Hepatocyte (in vitro differentiated cells): Measurements from ENCODE around the gene COG6. TPM values are rescaled to one million over a fixed set of nuclear protein-coding genes. Genes with fewer than 3 reads are reported as not detected.

Experiments used
- DNase-seq: peaks from one replicate; pipeline ENCODE4 v3.0.0-alpha.2; 2016; ENCODE audit warnings: low spot score
- H2AFZ ChIP-seq: fragments of 200-600 bp; sonication (generic); 2 replicates; pipeline ENCODE4 v1.6.0; 2016; ENCODE audit warnings: antibody characterized with exemption, mild to moderate bottlenecking
- H3K27ac ChIP-seq: fragments of 200-600 bp; sonication (generic); 2 replicates; pipeline ENCODE4 v1.5.1; 2016; ENCODE audit warnings: mild to moderate bottlenecking
- H3K27me3 ChIP-seq: fragments of 200-600 bp; sonication (generic); 2 replicates; pipeline ENCODE4 v1.6.1; 2016
- H3K36me3 ChIP-seq: fragments of 200-600 bp; sonication (generic); replicated peaks from 2 replicates; pipeline ENCODE4 v1.5.1; 2016; ENCODE audit warnings: low read depth; ENCODE audit not compliant: insufficient read depth
- H3K4me1 ChIP-seq: fragments of 200-600 bp; sonication (generic); 2 replicates; pipeline ENCODE4 v1.5.1; 2016; ENCODE audit warnings: mild to moderate bottlenecking, moderate library complexity; ENCODE audit not compliant: insufficient read depth
- H3K4me2 ChIP-seq: fragments of 200-600 bp; sonication (generic); 2 replicates; pipeline ENCODE4 v1.6.0; 2016
- H3K4me3 ChIP-seq: fragments of 200-600 bp; sonication (generic); 2 replicates; pipeline ENCODE4 v1.5.1; 2016; ENCODE audit warnings: mild to moderate bottlenecking
- H3K79me2 ChIP-seq: fragments of 200-600 bp; sonication (generic); 2 replicates; pipeline ENCODE4 v1.6.0; 2017; ENCODE audit warnings: mild to moderate bottlenecking
- H3K9me2 ChIP-seq: fragments of 200-600 bp; sonication (generic); replicated peaks from 2 replicates; pipeline ENCODE4 v1.6.0; 2017; ENCODE audit warnings: mild to moderate bottlenecking; ENCODE audit not compliant: insufficient read depth
- H3K9me3 ChIP-seq: fragments of 200-600 bp; sonication (generic); 2 replicates; pipeline ENCODE4 v1.5.1; 2016; ENCODE audit warnings: low read depth, mild to moderate bottlenecking
- H4K20me1 ChIP-seq: fragments of 200-600 bp; sonication (generic); 2 replicates; pipeline ENCODE4 v1.6.0; 2016; ENCODE audit warnings: mild to moderate bottlenecking; ENCODE audit not compliant: insufficient read depth, poor library complexity, severe bottlenecking
- EZH2 ChIP-seq: fragments of 200-600 bp; sonication (generic); IDR thresholded peaks from 2 replicates; pipeline ENCODE4 v1.6.1; 2016; ENCODE audit warnings: antibody characterized with exemption, mild to moderate bottlenecking, borderline replicate concordance
- EZH2phosphoT487 ChIP-seq: fragments of 200-600 bp; sonication (generic); IDR thresholded peaks from one replicate; pipeline ENCODE4 v1.6.1; 2018; ENCODE audit warnings: antibody characterized with exemption, mild to moderate bottlenecking, low read depth, moderate library complexity; ENCODE audit not compliant: unreplicated experiment, severe bottlenecking
- WGBS: methylation state at CpG from one replicate; pipeline ENCODE4 v1.1.6; 2016; ENCODE audit warnings: low lambda C conversion rate; ENCODE audit errors: missing lambda C conversion rate; 5-methylcytosine and 5-hydroxymethylcytosine counted together
- polyA plus RNA-seq: library from polyadenylated mRNA; unstranded; fragments of >200 nt; fragmentation: Nextera tagmentation; extraction: Ambion mirVana; gene quantifications from 2 replicates; pipeline ENCODE4 v1.2.1, GENCODE V29; 2016
- total RNA-seq: library from RNA; depleted of rRNA; stranded (reverse); fragments of >200 nt; gene quantifications from 2 replicates; pipeline ENCODE4 v1.2.3, GENCODE V29; 2014
- TF ChIP-seq, protein P1 (sequence below): fragments of 200-600 bp; sonication (generic); IDR thresholded peaks from 2 replicates; pipeline ENCODE4 v1.5.1; 2016; ENCODE audit warnings: antibody characterized with exemption, mild to moderate bottlenecking; ENCODE audit not compliant: poor library complexity

Gene COG6
- total and polyA plus RNA-seq, 2 experiments from 2014 or later: 25.3 to 37.3 TPM

DNA sequence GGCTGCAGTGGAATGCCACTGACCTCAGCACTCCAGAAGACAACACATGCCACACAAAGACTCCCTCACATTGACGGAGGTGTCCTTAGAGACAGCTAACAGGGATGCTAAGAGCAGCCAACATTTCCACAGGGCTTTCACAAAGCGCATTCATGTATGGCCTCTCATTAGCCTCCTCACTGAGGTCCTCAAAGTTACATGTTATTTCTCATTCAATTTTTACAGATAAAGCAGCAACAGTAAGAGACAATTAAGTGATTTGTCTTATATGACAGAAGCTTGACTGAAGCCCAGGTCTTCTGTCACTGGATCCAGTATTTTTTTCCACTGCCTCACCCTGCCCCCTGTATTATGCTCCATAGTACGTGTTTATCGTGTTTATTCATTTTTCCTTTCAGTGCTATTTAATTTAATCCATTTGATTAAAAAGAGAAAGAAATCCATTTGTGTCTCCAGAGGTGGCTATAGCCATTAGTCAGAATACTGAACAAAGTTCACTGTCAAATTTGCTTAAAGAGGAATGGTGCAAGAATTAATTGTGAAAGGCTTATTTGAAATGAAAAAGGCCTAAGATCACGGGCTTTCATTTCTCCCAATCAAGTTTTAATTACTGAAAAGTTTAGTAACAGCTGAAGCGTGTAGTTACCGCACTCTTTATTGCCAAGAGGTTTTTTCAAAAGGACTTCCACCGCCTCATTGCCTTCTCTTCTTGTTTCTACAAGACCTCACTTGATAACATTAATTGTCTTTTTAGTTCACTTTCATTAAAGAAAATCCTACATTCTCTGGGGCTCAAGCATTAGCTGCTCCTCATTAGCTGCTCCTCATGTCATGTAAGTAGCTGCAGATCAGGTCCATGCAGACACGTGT, 115.0 kb downstream of the COG6 start:
- no peaks in the 10 kb centered on the region for H3K9me3 ChIP-seq
- no peak overlapping the region for H3K4me3 ChIP-seq
- TF ChIP-seq, protein P1, sequence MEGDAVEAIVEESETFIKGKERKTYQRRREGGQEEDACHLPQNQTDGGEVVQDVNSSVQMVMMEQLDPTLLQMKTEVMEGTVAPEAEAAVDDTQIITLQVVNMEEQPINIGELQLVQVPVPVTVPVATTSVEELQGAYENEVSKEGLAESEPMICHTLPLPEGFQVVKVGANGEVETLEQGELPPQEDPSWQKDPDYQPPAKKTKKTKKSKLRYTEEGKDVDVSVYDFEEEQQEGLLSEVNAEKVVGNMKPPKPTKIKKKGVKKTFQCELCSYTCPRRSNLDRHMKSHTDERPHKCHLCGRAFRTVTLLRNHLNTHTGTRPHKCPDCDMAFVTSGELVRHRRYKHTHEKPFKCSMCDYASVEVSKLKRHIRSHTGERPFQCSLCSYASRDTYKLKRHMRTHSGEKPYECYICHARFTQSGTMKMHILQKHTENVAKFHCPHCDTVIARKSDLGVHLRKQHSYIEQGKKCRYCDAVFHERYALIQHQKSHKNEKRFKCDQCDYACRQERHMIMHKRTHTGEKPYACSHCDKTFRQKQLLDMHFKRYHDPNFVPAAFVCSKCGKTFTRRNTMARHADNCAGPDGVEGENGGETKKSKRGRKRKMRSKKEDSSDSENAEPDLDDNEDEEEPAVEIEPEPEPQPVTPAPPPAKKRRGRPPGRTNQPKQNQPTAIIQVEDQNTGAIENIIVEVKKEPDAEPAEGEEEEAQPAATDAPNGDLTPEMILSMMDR: no peak
- TF ChIP-seq EZH2phosphoT487 (no peak), EZH2 (no peak)
- H3K9me2 ChIP-seq: no peaks in the 10 kb centered on the region
- H4K20me1 ChIP-seq: no peaks in the 10 kb centered on the region
- H2AFZ ChIP-seq: no peak overlapping the region
- H3K4me1 ChIP-seq: no peaks in the 10 kb centered on the region
- H3K79me2 ChIP-seq: no peaks in the 10 kb centered on the region
- no peaks in the 10 kb centered on the region for H3K36me3 ChIP-seq
- no peak overlapping the region for H3K27ac ChIP-seq
- 96% methylated on average over 9 of the region's 9 CpGs for WGBS
- H3K4me2 ChIP-seq: no peak overlapping the region
- no peaks in the 10 kb centered on the region for H3K27me3 ChIP-seq
- DNase-seq: no peak

DNA sequence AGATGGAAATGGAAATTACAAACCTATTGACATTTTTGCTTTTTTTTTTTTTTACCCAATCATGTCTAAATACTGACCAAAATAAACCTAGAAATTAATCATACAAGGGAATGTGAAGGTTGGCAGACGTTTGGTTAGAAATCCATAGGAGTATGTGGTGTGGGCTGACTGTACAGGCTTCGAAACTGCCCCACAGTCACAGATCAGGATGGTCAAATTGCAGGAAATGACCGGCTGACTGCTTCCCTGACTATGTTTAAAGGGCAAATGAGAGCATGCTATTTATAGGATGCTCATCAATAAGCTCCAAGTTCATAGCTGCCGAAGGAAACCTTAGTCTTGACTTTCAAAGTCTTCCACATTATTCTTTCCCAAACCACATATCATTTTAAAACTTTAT, 118.4 kb downstream of the COG6 start:
- Histone ChIP-seq H3K4me1 (no peaks in the 10 kb centered on the region), H4K20me1 (no peaks in the 10 kb centered on the region), H3K4me2 (no peak overlapping the region), H3K9me3 (no peaks in the 10 kb centered on the region), H3K36me3 (no peaks in the 10 kb centered on the region), H3K27me3 (no peaks in the 10 kb centered on the region), H3K79me2 (no peaks in the 10 kb centered on the region), H3K27ac (no peak overlapping the region), H3K9me2 (no peaks in the 10 kb centered on the region), H3K4me3 (no peak overlapping the region), H2AFZ (no peak overlapping the region)
- DNase-seq: no peak
- 90% methylated on average over 4 of the region's 4 CpGs for WGBS
- no peak for TF ChIP-seq EZH2phosphoT487
- TF ChIP-seq, protein P1: no peak
- no peak for TF ChIP-seq EZH2

DNA sequence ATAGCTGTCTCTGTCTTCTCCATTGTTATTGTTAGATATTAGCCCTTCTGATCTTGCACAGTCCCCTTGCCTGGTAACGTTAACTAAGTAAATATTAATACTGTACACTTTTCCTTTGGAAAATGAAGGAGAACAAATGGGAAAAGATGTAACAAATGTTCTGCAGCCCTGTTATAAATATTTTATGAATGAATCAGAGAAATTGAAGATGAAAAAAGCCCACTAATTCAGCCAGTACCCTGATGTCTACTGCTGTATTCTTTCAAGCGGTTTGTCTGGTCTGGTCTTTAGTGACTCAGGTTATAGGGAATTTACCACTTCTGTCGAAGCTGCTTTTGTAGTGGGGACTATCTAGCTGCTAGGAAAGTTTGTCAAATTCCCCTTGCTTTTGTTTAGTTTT, 121.0 kb downstream of the COG6 start:
- 52% methylated on average over 3 of the region's 3 CpGs for WGBS

More for the DNA sequence above, 121.0 kb downstream of the COG6 start:
- no peak overlapping the region for H2AFZ ChIP-seq
- H3K9me2 ChIP-seq: no peaks in the 10 kb centered on the region
- H3K27ac ChIP-seq: no peak overlapping the region
- H4K20me1 ChIP-seq: no peaks in the 10 kb centered on the region
- H3K4me3 ChIP-seq: no peak overlapping the region
- H3K4me1 ChIP-seq: no peaks in the 10 kb centered on the region
- TF ChIP-seq EZH2phosphoT487: no peak
- TF ChIP-seq, protein P1: no peak
- no peak for TF ChIP-seq EZH2
- H3K9me3 ChIP-seq: no peaks in the 10 kb centered on the region
- no peaks in the 10 kb centered on the region for H3K27me3 ChIP-seq
- H3K36me3 ChIP-seq: no peaks in the 10 kb centered on the region
- H3K79me2 ChIP-seq: no peaks in the 10 kb centered on the region
- no peak for DNase-seq
- no peak overlapping the region for H3K4me2 ChIP-seq
